ENCODE data around the gene CHST8. TPM values are rescaled to one million over a fixed set of nuclear protein-coding genes. Genes with fewer than 3 reads are reported as not detected.

Gene CHST8
- total and polyA plus RNA-seq, 9 donors: 0.48 to 2.5 (median 1.0) TPM; not detected in 1

DNA sequence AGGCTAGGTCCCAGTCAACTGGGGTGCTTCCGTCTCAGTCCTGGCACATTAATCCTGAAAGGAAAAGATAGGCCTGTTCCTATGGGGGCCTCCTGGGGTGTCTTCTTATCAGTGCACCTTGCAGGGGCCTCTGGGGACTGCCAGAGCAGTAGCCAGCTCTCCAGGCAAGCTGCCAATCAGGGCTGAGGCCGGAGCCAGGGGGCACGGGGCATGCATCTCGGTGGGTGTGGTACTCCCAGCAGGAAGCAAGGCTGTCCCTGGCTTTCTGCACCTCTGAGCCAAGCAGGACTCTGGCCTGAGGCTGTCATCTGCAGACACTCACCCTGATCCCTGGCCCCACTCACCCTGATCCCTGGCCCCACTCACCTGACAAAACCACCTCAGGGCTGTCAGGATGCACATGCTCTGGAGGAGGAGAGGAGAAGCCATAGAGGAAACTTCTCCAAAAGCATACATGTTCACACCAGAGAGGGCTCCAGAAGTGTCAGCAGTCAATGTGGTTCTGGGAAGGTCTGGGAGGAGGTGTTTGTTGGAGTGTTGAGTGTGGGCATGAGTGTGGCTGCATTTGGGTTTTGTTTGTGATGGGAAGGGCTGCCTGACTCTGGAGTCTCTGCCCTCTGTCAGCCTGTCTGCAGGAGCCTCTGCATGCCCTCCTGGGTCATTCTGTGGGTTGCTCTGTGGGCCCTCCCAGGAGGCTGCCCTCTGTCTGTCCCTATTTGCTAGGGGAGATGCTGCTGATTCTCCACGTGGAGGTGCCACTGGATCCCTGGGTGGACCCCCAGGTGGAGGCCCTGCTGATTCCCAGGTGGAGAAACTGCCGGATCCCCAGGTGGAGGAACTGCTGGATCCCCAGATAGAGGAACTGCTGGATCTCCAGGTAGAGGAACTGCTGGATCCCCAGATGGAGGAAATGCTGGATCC, 152.2 kb downstream of the CHST8 start:
- Histone ChIP-seq H3K27me3 (no peaks in the 10 kb centered on the region), H3K36me3 (no peaks in the 10 kb centered on the region), H3K9me3 (no peaks in the 10 kb centered on the region), H3K4me3 (no peak overlapping the region), H3K4me1 (ENCODE audit: insufficient read depth) (peaks cover 3% of the 10 kb centered on the region), H3K27ac (no peak overlapping the region)
- 32 to 40% (median 33%) methylated on average over 5 to 6 of the region's 6 CpGs for WGBS, 3 donors
- intact Hi-C loops (cut with DNase I): loop anchor here (5.0 to 10.0 kb wide), 9 partner anchors 323 to 537 kb away; no protein-coding TSS in a partner anchor
- no peak for TF ChIP-seq POLR2A (IDR thresholded peaks at IDR 0.05)
- TF ChIP-seq EP300 (IDR thresholded peaks at IDR 0.05): no peak
- TF ChIP-seq, protein P1, sequence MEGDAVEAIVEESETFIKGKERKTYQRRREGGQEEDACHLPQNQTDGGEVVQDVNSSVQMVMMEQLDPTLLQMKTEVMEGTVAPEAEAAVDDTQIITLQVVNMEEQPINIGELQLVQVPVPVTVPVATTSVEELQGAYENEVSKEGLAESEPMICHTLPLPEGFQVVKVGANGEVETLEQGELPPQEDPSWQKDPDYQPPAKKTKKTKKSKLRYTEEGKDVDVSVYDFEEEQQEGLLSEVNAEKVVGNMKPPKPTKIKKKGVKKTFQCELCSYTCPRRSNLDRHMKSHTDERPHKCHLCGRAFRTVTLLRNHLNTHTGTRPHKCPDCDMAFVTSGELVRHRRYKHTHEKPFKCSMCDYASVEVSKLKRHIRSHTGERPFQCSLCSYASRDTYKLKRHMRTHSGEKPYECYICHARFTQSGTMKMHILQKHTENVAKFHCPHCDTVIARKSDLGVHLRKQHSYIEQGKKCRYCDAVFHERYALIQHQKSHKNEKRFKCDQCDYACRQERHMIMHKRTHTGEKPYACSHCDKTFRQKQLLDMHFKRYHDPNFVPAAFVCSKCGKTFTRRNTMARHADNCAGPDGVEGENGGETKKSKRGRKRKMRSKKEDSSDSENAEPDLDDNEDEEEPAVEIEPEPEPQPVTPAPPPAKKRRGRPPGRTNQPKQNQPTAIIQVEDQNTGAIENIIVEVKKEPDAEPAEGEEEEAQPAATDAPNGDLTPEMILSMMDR (IDR thresholded peaks at IDR 0.05): no peak
- no peak for DNase-seq

DNA sequence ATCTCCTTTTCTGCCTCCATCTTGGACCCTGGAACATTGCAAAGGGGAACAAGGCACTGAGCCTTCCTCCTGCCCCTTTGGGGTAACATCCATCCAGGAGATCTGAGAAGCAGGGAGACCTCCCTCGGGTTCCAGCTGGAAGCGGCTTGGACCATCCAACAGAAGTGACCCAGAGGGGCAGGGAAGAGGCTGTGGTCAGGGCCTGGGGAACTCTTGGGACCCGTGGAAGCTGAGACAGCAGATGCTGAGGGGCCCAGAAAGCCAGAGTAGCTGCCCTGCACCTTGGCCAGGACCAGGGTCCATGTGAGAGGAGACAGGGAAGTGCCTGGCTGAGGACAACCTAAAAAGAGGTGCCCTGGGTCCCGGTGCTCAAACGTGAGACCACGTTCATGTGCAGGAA, 153.0 kb downstream of the CHST8 start:
- Histone ChIP-seq H3K27ac (no peak overlapping the region), H3K9me3 (no peaks in the 10 kb centered on the region), H3K36me3 (no peaks in the 10 kb centered on the region), H3K4me3 (no peak overlapping the region), H3K4me1 (ENCODE audit: insufficient read depth) (peaks cover 3% of the 10 kb centered on the region), H3K27me3 (no peaks in the 10 kb centered on the region)
- 73 to 78% (median 76%) methylated on average over 6 of the region's 6 CpGs for WGBS, 3 donors
- intact Hi-C loops (cut with DNase I): loop anchor here (5.0 to 10.0 kb wide), 12 partner anchors 223 to 537 kb away; no protein-coding TSS in a partner anchor
- no peak for DNase-seq
- no peak for TF ChIP-seq EP300 (IDR thresholded peaks at IDR 0.05)
- TF ChIP-seq, protein P1 (IDR thresholded peaks at IDR 0.05): no peak
- TF ChIP-seq POLR2A (IDR thresholded peaks at IDR 0.05): no peak

DNA sequence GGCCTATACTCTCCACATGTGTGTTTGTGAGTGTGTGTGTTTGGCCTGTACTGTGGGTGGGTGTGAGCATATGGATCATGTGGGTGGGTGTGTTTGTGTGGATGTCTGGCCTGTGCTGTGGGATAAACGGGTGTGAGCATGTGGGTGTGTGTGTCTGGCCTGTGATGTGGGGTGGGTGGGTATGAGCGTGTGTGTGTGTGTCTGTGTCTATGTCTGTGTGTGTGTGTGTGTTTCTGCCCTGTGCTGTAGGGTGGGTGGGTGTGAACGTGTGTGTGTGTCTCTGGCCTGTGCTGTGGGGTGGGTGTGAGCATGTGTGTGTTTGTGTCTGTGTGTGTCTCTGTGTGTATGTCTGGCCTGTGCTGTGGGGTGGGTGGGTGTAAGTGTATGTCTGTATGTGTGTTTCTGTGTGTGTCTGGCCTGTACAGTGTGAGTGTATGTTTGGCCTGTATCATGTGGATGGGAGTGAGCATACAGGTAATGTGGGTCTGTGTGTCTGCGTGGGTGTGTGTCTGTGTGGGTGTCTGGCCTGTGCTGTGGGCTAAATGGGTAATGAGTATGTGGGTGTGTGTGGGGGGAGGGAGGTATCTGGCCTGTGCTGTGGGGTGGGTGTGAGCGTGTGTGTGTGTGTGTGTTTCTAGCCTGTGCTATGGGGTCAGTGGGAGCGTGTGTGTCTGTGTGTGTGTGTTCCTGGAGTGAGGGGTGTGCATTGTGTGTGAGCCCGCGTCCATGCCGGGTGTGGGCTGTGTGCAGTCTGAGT, 154.2 kb downstream of the CHST8 start:
- 71 to 80% (median 73%) methylated on average over 9 of the region's 9 CpGs for WGBS, 3 donors
- H3K4me1 ChIP-seq (ENCODE audit: insufficient read depth): peaks cover 6% of the 10 kb centered on the region
- intact Hi-C loops (cut with DNase I): loop anchor here (5.0 to 10.0 kb wide), 7 partner anchors 221 to 531 kb away; no protein-coding TSS in a partner anchor
- H3K27ac ChIP-seq: no peak overlapping the region
- no peak overlapping the region for H3K4me3 ChIP-seq
- TF ChIP-seq, protein P1 (IDR thresholded peaks at IDR 0.05): no peak
- TF ChIP-seq POLR2A (IDR thresholded peaks at IDR 0.05) (no peak), EP300 (IDR thresholded peaks at IDR 0.05) (no peak)
- no peak for DNase-seq
- H3K27me3 ChIP-seq: no peaks in the 10 kb centered on the region
- no peaks in the 10 kb centered on the region for H3K36me3 ChIP-seq
- no peaks in the 10 kb centered on the region for H3K9me3 ChIP-seq

DNA sequence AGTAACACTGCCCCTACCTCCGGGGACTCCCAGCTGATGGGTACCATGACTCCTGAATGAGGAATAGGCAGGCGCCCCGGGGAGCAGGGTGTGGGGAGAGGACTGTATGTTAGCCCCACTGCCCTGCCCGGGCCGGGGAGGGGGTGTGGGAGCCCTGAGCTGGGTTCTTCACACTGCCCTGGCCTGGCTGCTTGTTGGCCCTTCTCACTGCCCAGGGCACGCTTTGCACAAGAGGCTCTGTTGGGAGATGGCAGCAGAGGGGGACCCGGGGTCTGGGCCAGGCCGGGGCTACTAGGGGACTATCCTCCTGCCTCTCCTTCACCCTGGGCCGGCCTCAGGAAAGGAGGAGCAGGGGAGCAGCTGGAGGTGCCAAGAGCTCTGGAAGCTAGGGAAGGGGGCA, 155.6 kb downstream of the CHST8 start:
- no peak for TF ChIP-seq POLR2A (IDR thresholded peaks at IDR 0.05)
- TF ChIP-seq EP300 (IDR thresholded peaks at IDR 0.05): no peak
- TF ChIP-seq, protein P1 (IDR thresholded peaks at IDR 0.05): no peak
- no peaks in the 10 kb centered on the region for H3K9me3 ChIP-seq
- 83 to 92% (median 84%) methylated on average over 6 to 9 of the region's 9 CpGs for WGBS, 3 donors
- intact Hi-C loops (cut with DNase I): loop anchor here (5.0 to 10.0 kb wide), 7 partner anchors 220 to 533 kb away; no protein-coding TSS in a partner anchor
- H3K27me3 ChIP-seq: no peaks in the 10 kb centered on the region
- peaks cover 6% of the 10 kb centered on the region for H3K4me1 ChIP-seq (ENCODE audit: insufficient read depth)
- H3K36me3 ChIP-seq: no peaks in the 10 kb centered on the region
- H3K4me3 ChIP-seq: no peak overlapping the region
- DNase-seq: no peak
- no peak overlapping the region for H3K27ac ChIP-seq
